ENCODE results near the gene HFM1. TPM values are rescaled to one million over a fixed set of nuclear protein-coding genes. Genes with fewer than 3 reads are reported as not detected.
"Not testable (repeated sequence)": the region's sequence is repeated elsewhere in the genome, so short reads cannot be mapped to it uniquely, and the experiment has no call there.

HFM1 gene
- total RNA-seq, 2 experiments from 2014 or later, result not detected

GRCh38 chr1:91334856-91335255, 69.8 kb downstream of the HFM1 start:
- ChIA-PET POLR2A (no interaction called here), CTCF (no interaction called here)
- Mint-ChIP-seq H3K9me3 (no peaks in the 10 kb centered on the region), H3K4me3 (no peak overlapping the region), H3K27ac (no peak overlapping the region), H3K4me1 (no peaks in the 10 kb centered on the region), H3K36me3 (ENCODE audit: low read depth) (no peaks in the 10 kb centered on the region), H3K27me3 (peaks cover 2% of the 10 kb centered on the region)
- DNase-seq, result no peak

- no peaks in the 10 kb centered on the region for H3K4me1 Mint-ChIP-seq
- H3K27me3 Mint-ChIP-seq, result peaks cover 20% of the 10 kb centered on the region
- H3K36me3 Mint-ChIP-seq (ENCODE audit: low read depth), result no peaks in the 10 kb centered on the region
- no peak overlapping the region for H3K27ac Mint-ChIP-seq
- no peak for DNase-seq
- no peak overlapping the region for H3K4me3 Mint-ChIP-seq
- ChIA-PET POLR2A (no interaction called here), CTCF (no interaction called here)
- H3K9me3 Mint-ChIP-seq, result no peaks in the 10 kb centered on the region
These were observed 79.2 kb downstream of the HFM1 start for GRCh38 chr1:91325456-91325855.

GRCh38 chr1:91314643-91315042, 90.0 kb downstream of the HFM1 start:
- POLR2A ChIA-PET, result no interaction called here
- peaks cover 5% of the 10 kb centered on the region for H3K27me3 Mint-ChIP-seq
- CTCF ChIA-PET, result no interaction called here
- H3K27ac Mint-ChIP-seq, result no peak overlapping the region
- no peak overlapping the region for H3K4me3 Mint-ChIP-seq
- DNase-seq, result no peak
- H3K9me3 Mint-ChIP-seq, result peaks cover 5% of the 10 kb centered on the region
- H3K4me1 Mint-ChIP-seq, result no peaks in the 10 kb centered on the region
- H3K36me3 Mint-ChIP-seq (ENCODE audit: low read depth), result no peaks in the 10 kb centered on the region

GRCh38 chr1:91311672-91312071, 93.0 kb downstream of the HFM1 start:
- H3K4me1 Mint-ChIP-seq, result no peaks in the 10 kb centered on the region
- H3K9me3 Mint-ChIP-seq, result peaks cover 11% of the 10 kb centered on the region
- ChIA-PET POLR2A (no interaction called here), CTCF (no interaction called here)
- DNase-seq, result no peak
- H3K27me3 Mint-ChIP-seq, result peaks cover 2% of the 10 kb centered on the region
- H3K4me3 Mint-ChIP-seq, result no peak overlapping the region
- no peaks in the 10 kb centered on the region for H3K36me3 Mint-ChIP-seq (ENCODE audit: low read depth)
- no peak overlapping the region for H3K27ac Mint-ChIP-seq

- Mint-ChIP-seq H3K27me3 (peaks cover 2% of the 10 kb centered on the region), H3K27ac (no peak overlapping the region), H3K4me3 (no peak overlapping the region), H3K36me3 (ENCODE audit: low read depth) (no peaks in the 10 kb centered on the region), H3K4me1 (no peaks in the 10 kb centered on the region), H3K9me3 (peaks cover 11% of the 10 kb centered on the region)
- CTCF ChIA-PET, result no interaction called here
- DNase-seq, result no peak
- POLR2A ChIA-PET, result no interaction called here
These were observed 96.1 kb downstream of the HFM1 start for GRCh38 chr1:91308544-91308943.

GRCh38 chr1:91307784-91308409, 96.7 kb downstream of the HFM1 start:
- no peaks in the 10 kb centered on the region for H3K36me3 Mint-ChIP-seq (ENCODE audit: low read depth)
- ChIA-PET POLR2A (interaction anchor here (0.6 kb wide), 1 partner anchor 491 kb away, joined by 6 read pairs; no protein-coding TSS in a partner anchor), CTCF (no interaction called here)
- no peak overlapping the region for H3K27ac Mint-ChIP-seq
- H3K4me3 Mint-ChIP-seq, result no peak overlapping the region
- peaks cover 13% of the 10 kb centered on the region for H3K9me3 Mint-ChIP-seq
- no peaks in the 10 kb centered on the region for H3K4me1 Mint-ChIP-seq
- peaks cover 2% of the 10 kb centered on the region for H3K27me3 Mint-ChIP-seq
- no peak for DNase-seq

- H3K36me3 Mint-ChIP-seq (ENCODE audit: low read depth), result no peaks in the 10 kb centered on the region
- no peak for DNase-seq
- peaks cover 5% of the 10 kb centered on the region for H3K27me3 Mint-ChIP-seq
- H3K27ac Mint-ChIP-seq, result no peak overlapping the region
- H3K9me3 Mint-ChIP-seq, result peaks cover 5% of the 10 kb centered on the region
- ChIA-PET CTCF (no interaction called here), POLR2A (no interaction called here)
- no peak overlapping the region for H3K4me3 Mint-ChIP-seq
- no peaks in the 10 kb centered on the region for H3K4me1 Mint-ChIP-seq
These were observed 101.5 kb downstream of the HFM1 start for GRCh38 chr1:91303165-91303564.

- H3K27me3 Mint-ChIP-seq; CTCF ChIA-PET; H3K4me1 Mint-ChIP-seq; H3K4me3 Mint-ChIP-seq; H3K36me3 Mint-ChIP-seq (ENCODE audit: low read depth); DNase-seq; POLR2A ChIA-PET; H3K27ac Mint-ChIP-seq; H3K9me3 Mint-ChIP-seq: not testable (repeated sequence)
These were observed 115.6 kb downstream of the HFM1 start for GRCh38 chr1:91288843-91289553.

GRCh38 chr1:91286962-91287317, 117.7 kb downstream of the HFM1 start:
- H3K27ac Mint-ChIP-seq; H3K9me3 Mint-ChIP-seq; CTCF ChIA-PET; H3K36me3 Mint-ChIP-seq (ENCODE audit: low read depth); H3K4me3 Mint-ChIP-seq; H3K27me3 Mint-ChIP-seq; POLR2A ChIA-PET; DNase-seq; H3K4me1 Mint-ChIP-seq: not testable (repeated sequence)

GRCh38 chr1:91286259-91286961, 118.2 kb downstream of the HFM1 start:
- H3K9me3 Mint-ChIP-seq; POLR2A ChIA-PET; H3K27me3 Mint-ChIP-seq; H3K4me3 Mint-ChIP-seq; CTCF ChIA-PET; H3K36me3 Mint-ChIP-seq (ENCODE audit: low read depth); H3K4me1 Mint-ChIP-seq; DNase-seq; H3K27ac Mint-ChIP-seq: not testable (repeated sequence)

- no peak for DNase-seq
- Mint-ChIP-seq H3K27me3 (peaks cover 10% of the 10 kb centered on the region), H3K27ac (no peak overlapping the region), H3K4me3 (no peak overlapping the region), H3K9me3 (no peaks in the 10 kb centered on the region), H3K36me3 (ENCODE audit: low read depth) (no peaks in the 10 kb centered on the region), H3K4me1 (no peaks in the 10 kb centered on the region)
- CTCF ChIA-PET, result no interaction called here
- POLR2A ChIA-PET, result no interaction called here
These were observed 121.3 kb downstream of the HFM1 start for GRCh38 chr1:91283421-91283726.

GRCh38 chr1:91282695-91283420, 121.8 kb downstream of the HFM1 start:
- Mint-ChIP-seq H3K27ac (no peak overlapping the region), H3K4me3 (no peak overlapping the region), H3K9me3 (no peaks in the 10 kb centered on the region), H3K4me1 (no peaks in the 10 kb centered on the region), H3K27me3 (peaks cover 13% of the 10 kb centered on the region), H3K36me3 (ENCODE audit: low read depth) (no peaks in the 10 kb centered on the region)
- POLR2A ChIA-PET, result no interaction called here
- CTCF ChIA-PET, result no interaction called here
- peak; percentile 59 for DNase-seq

- no peaks in the 10 kb centered on the region for H3K36me3 Mint-ChIP-seq (ENCODE audit: low read depth)
- no peak overlapping the region for H3K27ac Mint-ChIP-seq
These were observed 122.9 kb downstream of the HFM1 start for GRCh38 chr1:91281782-91282181.

More at GRCh38 chr1:91281782-91282181, 122.9 kb downstream of the HFM1 start:
- Mint-ChIP-seq H3K9me3 (no peaks in the 10 kb centered on the region), H3K27me3 (peaks cover 13% of the 10 kb centered on the region), H3K4me1 (no peaks in the 10 kb centered on the region), H3K4me3 (no peak overlapping the region)
- DNase-seq, result no peak
- ChIA-PET CTCF (no interaction called here), POLR2A (no interaction called here)

Data from activated CD4-positive, alpha-beta T cell treated with anti-CD3 and anti-CD28 coated beads, Interleukin-2, amount 10 ng/mL, durations not matched to agents 7 days and 5 days (primary cell).